Common myeloid progenitor, CD34-positive (primary cell): Measurements from ENCODE around the gene ZPBP2.
A peak's percentile ranks its signal among the peaks of the same experiment; 100 is the strongest.
"Not testable (repeated sequence)": the region's sequence is repeated elsewhere in the genome, so short reads cannot be mapped to it uniquely, and the experiment has no call there.

Experiments used
- CTCF ChIA-PET: fragments of 350-600 bp; sonication (Branson Sonifier 250); formaldehyde crosslinking; loops from one replicate; lab custom pipeline; 2021; ENCODE audit warnings: antibody characterized with exemption; lab: Charles Lee
- POLR2A ChIA-PET: fragments of 350-600 bp; sonication (Branson Sonifier 250); formaldehyde crosslinking; loops from one replicate; lab custom pipeline; 2021; ENCODE audit warnings: antibody characterized with exemption; lab: Charles Lee
- DNase-seq, 3 donors: peaks; one replicate each; pipeline versions ENCODE4 v3.0.0 to v3.0.0-alpha.2; 2013
- H3K27ac ChIP-seq, 2 experiments: 1 replicate in 1 of 2; 2 replicates in 1 of 2; pipeline ENCODE4 v1.7.0; 2013; ENCODE audit warnings: inconsistent platforms in 2 of 2, low read length in 2 of 2, mild to moderate bottlenecking in 2 of 2, low read depth in 1 of 2, moderate library complexity in 1 of 2; ENCODE audit not compliant: severe bottlenecking in 2 of 2, insufficient read depth in 1 of 2, poor library complexity in 1 of 2
- H3K27me3 ChIP-seq, 5 experiments: replicated peaks in 2 of 5; 1 replicate in 3 of 5; 2 replicates in 2 of 5; pipeline versions ENCODE4 v1.6.1 to v1.7.0; 2013; ENCODE audit warnings: low read length in 4 of 5, mild to moderate bottlenecking in 2 of 5, moderate library complexity in 2 of 5, inconsistent platforms in 1 of 5; ENCODE audit not compliant: insufficient read depth in 5 of 5, control insufficient read depth in 4 of 5
- H3K36me3 ChIP-seq, 4 experiments: 1 replicate in 2 of 4; 2 replicates in 2 of 4; pipeline versions ENCODE4 v1.6.1 to v1.7.0; 2013; ENCODE audit warnings: low read length in 3 of 4, control low read depth in 1 of 4, mild to moderate bottlenecking in 1 of 4; ENCODE audit not compliant: control insufficient read depth in 4 of 4, insufficient read depth in 4 of 4
- H3K4me1 ChIP-seq, 4 experiments: 1 replicate in 3 of 4; 2 replicates in 1 of 4; pipeline versions ENCODE4 v1.6.1 to v1.7.1; 2013; ENCODE audit warnings: low read length in 3 of 4, mild to moderate bottlenecking in 3 of 4, control low read depth in 1 of 4, inconsistent platforms in 1 of 4, moderate library complexity in 1 of 4; ENCODE audit not compliant: control insufficient read depth in 4 of 4, insufficient read depth in 4 of 4; ENCODE audit errors: control extremely low read depth in 1 of 4
- H3K4me3 ChIP-seq, 7 experiments: 1 replicate in 4 of 7; 2 replicates in 3 of 7; pipeline versions ENCODE4 v1.5.1 to v1.7.0; 2013; ENCODE audit warnings: mild to moderate bottlenecking in 7 of 7, low read length in 6 of 7, moderate library complexity in 6 of 7, inconsistent platforms in 2 of 7, low read depth in 2 of 7, control low read depth in 1 of 7; ENCODE audit not compliant: insufficient read depth in 4 of 7, control insufficient read depth in 1 of 7; ENCODE audit errors: extremely low read depth in 1 of 7
- H3K9me3 ChIP-seq, 5 experiments: 1 replicate in 4 of 5; 2 replicates in 1 of 5; pipeline versions ENCODE4 v1.6.1 to v1.7.1; 2013; ENCODE audit warnings: low read length in 4 of 5, mild to moderate bottlenecking in 2 of 5, inconsistent platforms in 1 of 5, low read depth in 1 of 5, moderate library complexity in 1 of 5; ENCODE audit not compliant: control insufficient read depth in 4 of 5, insufficient read depth in 2 of 5; ENCODE audit errors: control extremely low read depth in 1 of 5
- WGBS: methylation state at CpG from one replicate; pipeline ENCODE4 v1.1.5; 2013; ENCODE audit not compliant: insufficient coverage; 5-methylcytosine and 5-hydroxymethylcytosine counted together

The ZPBP2 gene

GRCh38 chr17:39889200-39889599 is 21.2 kb downstream of the ZPBP2 start:
- H3K27ac ChIP-seq: no peak overlapping the region
- H3K27me3 ChIP-seq: no peaks in the 10 kb centered on the region
- CTCF ChIA-PET: interaction anchor here (0.7 to 0.9 kb wide), 2 partner anchors 11 to 16 kb away, joined by 3 read pairs; no protein-coding TSS in a partner anchor
- H3K4me1 ChIP-seq: peaks cover 0 to 11% (median 0%) of the 10 kb centered on the region in 4 experiments
- no peaks in the 10 kb centered on the region for H3K9me3 ChIP-seq
- POLR2A ChIA-PET: no interaction called here
- H3K36me3 ChIP-seq: no peaks in the 10 kb centered on the region
- WGBS: no CpG with 5 or more reads among the region's 2 CpGs
- DNase-seq: no peak
- H3K4me3 ChIP-seq: no peak overlapping the region

GRCh38 chr17:39894681-39895376 is 26.8 kb downstream of the ZPBP2 start:
- H3K9me3 ChIP-seq: no peaks in the 10 kb centered on the region
- H3K4me1 ChIP-seq: peaks cover 0 to 20% (median 5%) of the 10 kb centered on the region in 4 experiments
- no peaks in the 10 kb centered on the region for H3K36me3 ChIP-seq
- no peak overlapping the region for H3K4me3 ChIP-seq
- peak in 1 of 3 donors; percentile 12 for DNase-seq
- POLR2A ChIA-PET: no interaction called here
- CTCF ChIA-PET: interaction anchor here (1.3 to 1.7 kb wide), 6 partner anchors 10 to 86 kb away, joined by 3 to 7 read pairs (median 4); partner anchors contain the start of gene PSMD3
- H3K27me3 ChIP-seq: no peaks in the 10 kb centered on the region
- no CpG with 5 or more reads among the region's 3 CpGs for WGBS
- H3K27ac ChIP-seq: no peak overlapping the region

GRCh38 chr17:39898088-39898487 is 30.1 kb downstream of the ZPBP2 start:
- ChIA-PET CTCF (interaction anchor here (1.3 kb wide), 1 partner anchor 11 kb away, joined by 4 read pairs; no protein-coding TSS in a partner anchor), POLR2A (interaction anchor here (0.6 kb wide), 1 partner anchor 39 kb away, joined by 3 read pairs; no protein-coding TSS in a partner anchor)
- Histone ChIP-seq H3K36me3 (no peaks in the 10 kb centered on the region), H3K27ac (no peak overlapping the region), H3K9me3 (no peaks in the 10 kb centered on the region), H3K4me3 (no peak overlapping the region), H3K4me1 (peaks cover 2 to 19% (median 10%) of the 10 kb centered on the region in 4 experiments), H3K27me3 (no peaks in the 10 kb centered on the region)
- no peak for DNase-seq
- WGBS: 96% methylated on average over 3 of the region's 4 CpGs

GRCh38 chr17:39899215-39899614 is 31.2 kb downstream of the ZPBP2 start:
- no peak overlapping the region for H3K27ac ChIP-seq
- peaks cover 8 to 28% (median 20%) of the 10 kb centered on the region in 4 experiments for H3K4me1 ChIP-seq
- H3K4me3 ChIP-seq: no peak overlapping the region
- H3K36me3 ChIP-seq: no peaks in the 10 kb centered on the region
- CTCF ChIA-PET: interaction anchor here (1.1 kb wide), 1 partner anchor 41 kb away, joined by 4 read pairs; no protein-coding TSS in a partner anchor
- POLR2A ChIA-PET: no interaction called here
- no peaks in the 10 kb centered on the region for H3K9me3 ChIP-seq
- no peaks in the 10 kb centered on the region for H3K27me3 ChIP-seq
- DNase-seq: no peak

- H3K27me3 ChIP-seq, H3K27ac ChIP-seq, DNase-seq, POLR2A ChIA-PET, H3K9me3 ChIP-seq, H3K4me3 ChIP-seq, H3K36me3 ChIP-seq: not testable (repeated sequence)
- WGBS: no CpG with 5 or more reads among the region's 2 CpGs
- H3K4me1 ChIP-seq: peaks cover 8 to 32% (median 16%) of the 10 kb centered on the region in 4 experiments
- CTCF ChIA-PET: interaction anchor here (1.2 kb wide), 1 partner anchor 16 kb away, joined by 4 read pairs; the partner anchor contains the start of gene GSDMB
Observed at GRCh38 chr17:39902027-39902426, 34.0 kb downstream of the ZPBP2 start.

GRCh38 chr17:39903158-39903884 is 35.3 kb downstream of the ZPBP2 start:
- peak; percentile 56 to 83 (median 75) for DNase-seq
- Histone ChIP-seq H3K27me3 (no peaks in the 10 kb centered on the region), H3K36me3 (no peaks in the 10 kb centered on the region), H3K27ac (no peak overlapping the region), H3K4me1 (peaks cover 8 to 32% (median 16%) of the 10 kb centered on the region in 4 experiments), H3K4me3 (peak overlapping the region in 3 of 7 experiments; percentile 26 to 48 (median 44)), H3K9me3 (no peaks in the 10 kb centered on the region)
- ChIA-PET POLR2A (no interaction called here), CTCF (interaction anchor here (1.0 to 1.5 kb wide), 2 partner anchors 23 to 30 kb away, joined by 3 read pairs; no protein-coding TSS in a partner anchor)
- WGBS: 33% methylated on average over 1 of the region's 4 CpGs
